Activated T-helper 2 cell treated with anti-CD3 and anti-CD28 coated beads, Interferon-gamma antibody, Interleukin-2, Interleukin-4, amounts not matched to agents 10 μg/mL and 5 μg/mL and 100 μg/mL, durations not matched to agents 14 hours and 24 hours and 36 hours (primary cell): ENCODE data around the gene IRF6. TPM values are rescaled to one million over a fixed set of nuclear protein-coding genes. Genes with fewer than 3 reads are reported as not detected.
A peak's percentile ranks its signal among the peaks of the same experiment; 100 is the strongest.

Experiments
- DNase-seq: peaks from one replicate; pipeline ENCODE4 v3.0.0; 2021; ENCODE audit warnings: low spot score
- H3K27ac Mint-ChIP-seq: one replicate; pipeline ENCODE4 v1.8.0; 2021; ENCODE audit warnings: mixed read lengths
- H3K27me3 Mint-ChIP-seq: one replicate; pipeline ENCODE4 v1.8.0; 2021; ENCODE audit warnings: low read depth, mixed read lengths
- H3K36me3 Mint-ChIP-seq: one replicate; pipeline ENCODE4 v1.8.0; 2021; ENCODE audit warnings: low read depth, mixed read lengths
- H3K4me1 Mint-ChIP-seq: one replicate; pipeline ENCODE4 v1.8.0; 2021; ENCODE audit warnings: low read depth, mixed read lengths
- H3K4me3 Mint-ChIP-seq: one replicate; pipeline ENCODE4 v1.8.0; 2021; ENCODE audit warnings: low read depth, mild to moderate bottlenecking, moderate library complexity, mixed read lengths
- H3K9me3 Mint-ChIP-seq: one replicate; pipeline ENCODE4 v1.8.0; 2021; ENCODE audit warnings: mixed read lengths
- intact Hi-C: fragments of 100-400 bp; cut with micrococcal nuclease; formaldehyde crosslinking; loops from one replicate; pipeline ENCODE4 v1.15.1; 2023
- total RNA-seq: library from RNA; stranded (reverse); gene quantifications from 2 replicates; pipeline ENCODE4 v1.2.3, GENCODE V29; 2022

IRF6 gene
- total RNA-seq, 1 donor from 2014 or later, result 0.25 TPM

GRCh38 chr1:209761011-209761635 lies 44.8 kb downstream of the IRF6 start:
- H3K27ac Mint-ChIP-seq, result peak overlapping the region; percentile 84
- intact Hi-C loops, result loop anchor here (5.0 kb wide), 1 partner anchor 581 kb away; no protein-coding TSS in a partner anchor

GRCh38 chr1:209759829-209760359 lies 46.0 kb downstream of the IRF6 start:
- H3K27ac Mint-ChIP-seq, result peak overlapping the region; percentile 18
- peaks cover 91% of the 10 kb centered on the region for H3K36me3 Mint-ChIP-seq
- intact Hi-C loops, result loop anchor here (5.0 kb wide), 1 partner anchor 582 kb away; no protein-coding TSS in a partner anchor
- peak overlapping the region; percentile 97 for H3K4me3 Mint-ChIP-seq
- H3K27me3 Mint-ChIP-seq, result no peaks in the 10 kb centered on the region
- H3K9me3 Mint-ChIP-seq, result no peaks in the 10 kb centered on the region
- no peak for DNase-seq
- H3K4me1 Mint-ChIP-seq, result peaks cover 64% of the 10 kb centered on the region

More at GRCh38 chr1:209761011-209761635, 44.8 kb downstream of the IRF6 start:
- Mint-ChIP-seq H3K36me3 (peaks cover 90% of the 10 kb centered on the region), H3K4me1 (peaks cover 64% of the 10 kb centered on the region), H3K4me3 (peak overlapping the region; percentile 79), H3K9me3 (no peaks in the 10 kb centered on the region), H3K27me3 (no peaks in the 10 kb centered on the region)
- DNase-seq, result no peak

- peaks cover 64% of the 10 kb centered on the region for H3K4me1 Mint-ChIP-seq
- no peaks in the 10 kb centered on the region for H3K9me3 Mint-ChIP-seq
- no peak for DNase-seq
- intact Hi-C loops, result no loop called here
- peak overlapping the region; percentile 77 for H3K27ac Mint-ChIP-seq
- peak overlapping the region; percentile 97 for H3K4me3 Mint-ChIP-seq
- H3K36me3 Mint-ChIP-seq, result peaks cover 79% of the 10 kb centered on the region
- no peaks in the 10 kb centered on the region for H3K27me3 Mint-ChIP-seq
Measured at GRCh38 chr1:209758400-209758799, 47.5 kb downstream of the IRF6 start.

- intact Hi-C loops, result loop anchor here (1.0 kb wide), 2 partner anchors 11 to 27 kb away; partner anchors contain the start of gene C1orf74
Measured at GRCh38 chr1:209756615-209757445, 49.1 kb downstream of the IRF6 start.

DNA sequence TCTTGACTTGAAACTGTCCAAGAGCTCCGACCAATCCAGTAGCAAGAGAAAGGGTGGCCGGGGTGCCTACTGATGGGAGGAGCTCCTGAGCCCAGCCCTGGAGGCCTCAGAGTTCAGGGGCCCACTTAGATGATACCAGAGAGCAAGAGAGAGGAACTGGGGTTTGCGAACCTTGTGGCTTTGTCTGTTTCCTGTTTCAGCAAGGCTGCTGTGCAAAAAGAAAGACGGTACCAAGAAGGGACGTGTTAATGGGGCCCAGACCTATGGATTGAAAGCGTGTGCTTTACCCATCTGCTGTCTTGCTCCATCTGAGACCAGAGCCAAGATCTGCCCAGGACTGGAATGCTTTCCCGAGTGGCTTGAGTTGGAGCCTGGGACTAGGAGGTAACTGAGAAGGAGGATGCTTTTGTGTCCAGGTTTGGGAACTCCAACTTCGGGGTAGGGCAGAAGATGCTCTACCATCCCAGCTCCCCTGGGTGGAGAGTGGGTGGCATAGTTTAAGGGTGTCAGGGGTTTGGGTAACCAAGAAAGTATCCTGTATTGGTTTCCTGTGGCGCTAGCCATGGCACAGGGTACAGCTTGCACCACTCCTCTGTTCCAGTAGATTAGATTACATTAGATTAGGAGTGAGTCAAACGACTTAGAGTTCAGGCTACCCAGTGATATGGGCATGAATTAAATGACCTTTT lies 49.9 kb downstream of the IRF6 start, which contains the start of gene TRAF3IP3:
TSS of gene TRAF3IP3 (plus strand) at position 128 of the 689 bp plus-strand sequence. CDS start 3,987 bp downstream, outside the sequence.
- Mint-ChIP-seq H3K4me1 (peaks cover 65% of the 10 kb centered on the region), H3K9me3 (no peaks in the 10 kb centered on the region)
- intact Hi-C loops, result loop anchor here (1.0 kb wide), 2 partner anchors 12 to 28 kb away; partner anchors contain the start of gene C1orf74

More at GRCh38 chr1:209756615-209757445, 49.1 kb downstream of the IRF6 start:
- Mint-ChIP-seq H3K9me3 (no peaks in the 10 kb centered on the region), H3K27ac (peak overlapping the region; percentile 97), H3K4me3 (peak overlapping the region; percentile 97), H3K27me3 (no peaks in the 10 kb centered on the region), H3K36me3 (peaks cover 64% of the 10 kb centered on the region), H3K4me1 (peaks cover 64% of the 10 kb centered on the region)
- peak; percentile 32 for DNase-seq

DNA sequence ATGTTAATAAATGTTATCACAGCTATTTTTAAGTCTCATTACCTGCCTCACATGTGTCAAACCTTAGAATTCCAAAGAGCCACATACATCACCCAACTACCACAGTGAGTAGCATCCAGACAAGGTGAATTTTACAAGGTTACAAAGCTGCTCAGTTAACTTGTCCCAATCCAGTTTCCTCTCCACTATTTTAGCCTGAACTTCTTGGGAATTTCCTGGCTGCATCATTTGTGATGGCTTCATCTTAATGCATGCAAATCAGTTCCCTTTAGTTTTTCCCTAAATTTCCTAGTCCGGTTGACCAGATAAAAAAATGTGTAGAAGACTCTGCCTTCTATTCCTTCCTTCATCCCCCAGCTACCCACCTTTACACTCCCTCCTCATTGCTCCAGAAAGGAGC lies 50.7 kb downstream of the IRF6 start:
- Mint-ChIP-seq H3K36me3 (peaks cover 48% of the 10 kb centered on the region), H3K27ac (peak overlapping the region; percentile 97), H3K27me3 (no peaks in the 10 kb centered on the region), H3K9me3 (no peaks in the 10 kb centered on the region), H3K4me3 (peak overlapping the region; percentile 97), H3K4me1 (peaks cover 64% of the 10 kb centered on the region)
- intact Hi-C loops, result no loop called here
- no peak for DNase-seq

More for the DNA sequence above, 49.9 kb downstream of the IRF6 start, which contains the start of gene TRAF3IP3:
- Mint-ChIP-seq H3K4me3 (peak within 1 kb of the TSS; percentile 97), H3K27me3 (no peaks in the 10 kb centered on the region), H3K27ac (peak within 1 kb of the TSS; percentile 97), H3K36me3 (peaks cover 56% of the 10 kb centered on the region)
- DNase-seq, result peak; percentile 75

- H3K27ac Mint-ChIP-seq, result peak overlapping the region; percentile 97
- H3K4me1 Mint-ChIP-seq, result peaks cover 60% of the 10 kb centered on the region
Measured at GRCh38 chr1:209752890-209753289, 53.1 kb downstream of the IRF6 start.

GRCh38 chr1:209751627-209752231 lies 54.2 kb downstream of the IRF6 start:
- peak; percentile 49 for DNase-seq
- Mint-ChIP-seq H3K4me3 (peak overlapping the region; percentile 76), H3K9me3 (no peaks in the 10 kb centered on the region), H3K36me3 (peaks cover 13% of the 10 kb centered on the region), H3K4me1 (peaks cover 71% of the 10 kb centered on the region), H3K27ac (peak overlapping the region; percentile 97), H3K27me3 (no peaks in the 10 kb centered on the region)
- intact Hi-C loops, result loop anchor here (1.0 kb wide), 6 partner anchors 15 to 91 kb away; partner anchors contain the start of gene C1orf74

More at GRCh38 chr1:209752890-209753289, 53.1 kb downstream of the IRF6 start:
- Mint-ChIP-seq H3K36me3 (peaks cover 24% of the 10 kb centered on the region), H3K9me3 (no peaks in the 10 kb centered on the region), H3K4me3 (peak overlapping the region; percentile 18), H3K27me3 (no peaks in the 10 kb centered on the region)
- intact Hi-C loops, result loop anchor here (1.0 kb wide), 3 partner anchors 29 to 36 kb away; partner anchors contain the start of gene C1orf74
- no peak for DNase-seq

- Mint-ChIP-seq H3K4me3 (peak overlapping the region; percentile 31), H3K27ac (peak overlapping the region; percentile 79), H3K4me1 (peaks cover 70% of the 10 kb centered on the region), H3K9me3 (no peaks in the 10 kb centered on the region), H3K36me3 (no peaks in the 10 kb centered on the region), H3K27me3 (no peaks in the 10 kb centered on the region)
- no peak for DNase-seq
- intact Hi-C loops, result loop anchor here (5.0 kb wide), 1 partner anchor 97 kb away; the partner anchor contains the start of gene LAMB3
Measured at GRCh38 chr1:209749670-209750323, 56.1 kb downstream of the IRF6 start.

- peak overlapping the region; percentile 79 for H3K27ac Mint-ChIP-seq
- H3K36me3 Mint-ChIP-seq, result no peaks in the 10 kb centered on the region
- peak overlapping the region; percentile 31 for H3K4me3 Mint-ChIP-seq
- no peaks in the 10 kb centered on the region for H3K27me3 Mint-ChIP-seq
- no peaks in the 10 kb centered on the region for H3K9me3 Mint-ChIP-seq
- peaks cover 71% of the 10 kb centered on the region for H3K4me1 Mint-ChIP-seq
- intact Hi-C loops, result loop anchor here (5.0 kb wide), 1 partner anchor 97 kb away; the partner anchor contains the start of gene LAMB3
- DNase-seq, result no peak
Measured at GRCh38 chr1:209749205-209749604, 56.7 kb downstream of the IRF6 start.

DNA sequence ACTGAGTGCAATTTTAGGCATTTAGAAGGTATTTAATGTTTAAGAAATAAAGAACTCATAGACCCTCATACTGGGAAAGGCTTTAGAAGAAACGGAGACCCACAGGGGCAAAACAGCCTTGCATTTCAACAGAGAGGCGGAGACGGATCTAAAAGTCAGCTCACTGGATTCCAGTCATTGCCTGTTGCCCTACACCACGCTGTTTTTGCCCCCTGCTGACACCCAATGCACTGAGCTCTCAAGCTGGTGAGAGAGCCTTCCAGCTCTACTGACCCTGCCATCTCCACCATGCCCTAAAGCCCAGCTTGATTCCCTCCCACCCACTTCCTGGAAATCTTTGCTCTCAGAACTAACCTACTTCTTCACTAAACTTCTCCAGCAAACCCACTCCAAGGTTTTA lies 57.3 kb downstream of the IRF6 start:
- Mint-ChIP-seq H3K9me3 (no peaks in the 10 kb centered on the region), H3K4me3 (no peak overlapping the region), H3K36me3 (no peaks in the 10 kb centered on the region), H3K27me3 (no peaks in the 10 kb centered on the region), H3K27ac (peak overlapping the region; percentile 92), H3K4me1 (peaks cover 66% of the 10 kb centered on the region)
- DNase-seq, result no peak
- intact Hi-C loops, result loop anchor here (1.0 to 5.0 kb wide), 2 partner anchors 96 to 179 kb away; partner anchors contain the start of gene LAMB3
